ENCODE data around the gene APBB2. TPM values are rescaled to one million over a fixed set of nuclear protein-coding genes. Genes with fewer than 3 reads are reported as not detected.

Gene APBB2
- total and polyA plus RNA-seq, 2 of the 8 experiments (the other 6 are each of a cell fraction or from before 2014, with no cell fraction given): 58.7 to 59.4 TPM

DNA sequence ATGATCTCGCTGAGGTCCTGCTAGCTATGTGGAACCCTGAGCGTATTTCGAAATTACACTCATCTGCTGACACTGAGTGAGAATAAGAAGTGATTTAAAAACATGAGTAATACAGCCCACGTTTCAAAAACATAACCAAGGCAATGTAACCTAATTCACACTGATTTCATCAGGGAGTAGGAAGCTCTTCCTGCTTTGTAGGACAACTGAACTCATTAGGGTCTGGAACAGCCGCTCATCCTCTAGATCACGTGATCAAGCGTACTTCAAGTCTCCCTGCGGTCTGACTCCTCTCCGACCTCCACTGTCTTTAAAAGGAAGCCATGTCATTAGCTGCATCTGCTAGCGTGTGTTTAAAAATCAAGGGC is 326.6 kb downstream of the APBB2 start (continued):
- TF ChIP-seq, protein P1, sequence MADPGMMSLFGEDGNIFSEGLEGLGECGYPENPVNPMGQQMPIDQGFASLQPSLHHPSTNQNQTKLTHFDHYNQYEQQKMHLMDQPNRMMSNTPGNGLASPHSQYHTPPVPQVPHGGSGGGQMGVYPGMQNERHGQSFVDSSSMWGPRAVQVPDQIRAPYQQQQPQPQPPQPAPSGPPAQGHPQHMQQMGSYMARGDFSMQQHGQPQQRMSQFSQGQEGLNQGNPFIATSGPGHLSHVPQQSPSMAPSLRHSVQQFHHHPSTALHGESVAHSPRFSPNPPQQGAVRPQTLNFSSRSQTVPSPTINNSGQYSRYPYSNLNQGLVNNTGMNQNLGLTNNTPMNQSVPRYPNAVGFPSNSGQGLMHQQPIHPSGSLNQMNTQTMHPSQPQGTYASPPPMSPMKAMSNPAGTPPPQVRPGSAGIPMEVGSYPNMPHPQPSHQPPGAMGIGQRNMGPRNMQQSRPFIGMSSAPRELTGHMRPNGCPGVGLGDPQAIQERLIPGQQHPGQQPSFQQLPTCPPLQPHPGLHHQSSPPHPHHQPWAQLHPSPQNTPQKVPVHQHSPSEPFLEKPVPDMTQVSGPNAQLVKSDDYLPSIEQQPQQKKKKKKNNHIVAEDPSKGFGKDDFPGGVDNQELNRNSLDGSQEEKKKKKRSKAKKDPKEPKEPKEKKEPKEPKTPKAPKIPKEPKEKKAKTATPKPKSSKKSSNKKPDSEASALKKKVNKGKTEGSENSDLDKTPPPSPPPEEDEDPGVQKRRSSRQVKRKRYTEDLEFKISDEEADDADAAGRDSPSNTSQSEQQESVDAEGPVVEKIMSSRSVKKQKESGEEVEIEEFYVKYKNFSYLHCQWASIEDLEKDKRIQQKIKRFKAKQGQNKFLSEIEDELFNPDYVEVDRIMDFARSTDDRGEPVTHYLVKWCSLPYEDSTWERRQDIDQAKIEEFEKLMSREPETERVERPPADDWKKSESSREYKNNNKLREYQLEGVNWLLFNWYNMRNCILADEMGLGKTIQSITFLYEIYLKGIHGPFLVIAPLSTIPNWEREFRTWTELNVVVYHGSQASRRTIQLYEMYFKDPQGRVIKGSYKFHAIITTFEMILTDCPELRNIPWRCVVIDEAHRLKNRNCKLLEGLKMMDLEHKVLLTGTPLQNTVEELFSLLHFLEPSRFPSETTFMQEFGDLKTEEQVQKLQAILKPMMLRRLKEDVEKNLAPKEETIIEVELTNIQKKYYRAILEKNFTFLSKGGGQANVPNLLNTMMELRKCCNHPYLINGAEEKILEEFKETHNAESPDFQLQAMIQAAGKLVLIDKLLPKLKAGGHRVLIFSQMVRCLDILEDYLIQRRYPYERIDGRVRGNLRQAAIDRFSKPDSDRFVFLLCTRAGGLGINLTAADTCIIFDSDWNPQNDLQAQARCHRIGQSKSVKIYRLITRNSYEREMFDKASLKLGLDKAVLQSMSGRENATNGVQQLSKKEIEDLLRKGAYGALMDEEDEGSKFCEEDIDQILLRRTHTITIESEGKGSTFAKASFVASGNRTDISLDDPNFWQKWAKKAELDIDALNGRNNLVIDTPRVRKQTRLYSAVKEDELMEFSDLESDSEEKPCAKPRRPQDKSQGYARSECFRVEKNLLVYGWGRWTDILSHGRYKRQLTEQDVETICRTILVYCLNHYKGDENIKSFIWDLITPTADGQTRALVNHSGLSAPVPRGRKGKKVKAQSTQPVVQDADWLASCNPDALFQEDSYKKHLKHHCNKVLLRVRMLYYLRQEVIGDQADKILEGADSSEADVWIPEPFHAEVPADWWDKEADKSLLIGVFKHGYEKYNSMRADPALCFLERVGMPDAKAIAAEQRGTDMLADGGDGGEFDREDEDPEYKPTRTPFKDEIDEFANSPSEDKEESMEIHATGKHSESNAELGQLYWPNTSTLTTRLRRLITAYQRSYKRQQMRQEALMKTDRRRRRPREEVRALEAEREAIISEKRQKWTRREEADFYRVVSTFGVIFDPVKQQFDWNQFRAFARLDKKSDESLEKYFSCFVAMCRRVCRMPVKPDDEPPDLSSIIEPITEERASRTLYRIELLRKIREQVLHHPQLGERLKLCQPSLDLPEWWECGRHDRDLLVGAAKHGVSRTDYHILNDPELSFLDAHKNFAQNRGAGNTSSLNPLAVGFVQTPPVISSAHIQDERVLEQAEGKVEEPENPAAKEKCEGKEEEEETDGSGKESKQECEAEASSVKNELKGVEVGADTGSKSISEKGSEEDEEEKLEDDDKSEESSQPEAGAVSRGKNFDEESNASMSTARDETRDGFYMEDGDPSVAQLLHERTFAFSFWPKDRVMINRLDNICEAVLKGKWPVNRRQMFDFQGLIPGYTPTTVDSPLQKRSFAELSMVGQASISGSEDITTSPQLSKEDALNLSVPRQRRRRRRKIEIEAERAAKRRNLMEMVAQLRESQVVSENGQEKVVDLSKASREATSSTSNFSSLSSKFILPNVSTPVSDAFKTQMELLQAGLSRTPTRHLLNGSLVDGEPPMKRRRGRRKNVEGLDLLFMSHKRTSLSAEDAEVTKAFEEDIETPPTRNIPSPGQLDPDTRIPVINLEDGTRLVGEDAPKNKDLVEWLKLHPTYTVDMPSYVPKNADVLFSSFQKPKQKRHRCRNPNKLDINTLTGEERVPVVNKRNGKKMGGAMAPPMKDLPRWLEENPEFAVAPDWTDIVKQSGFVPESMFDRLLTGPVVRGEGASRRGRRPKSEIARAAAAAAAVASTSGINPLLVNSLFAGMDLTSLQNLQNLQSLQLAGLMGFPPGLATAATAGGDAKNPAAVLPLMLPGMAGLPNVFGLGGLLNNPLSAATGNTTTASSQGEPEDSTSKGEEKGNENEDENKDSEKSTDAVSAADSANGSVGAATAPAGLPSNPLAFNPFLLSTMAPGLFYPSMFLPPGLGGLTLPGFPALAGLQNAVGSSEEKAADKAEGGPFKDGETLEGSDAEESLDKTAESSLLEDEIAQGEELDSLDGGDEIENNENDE (IDR thresholded peaks at IDR 0.05; ENCODE audit: insufficient replicate concordance, low read length): no peak
- TF ChIP-seq, protein P2, sequence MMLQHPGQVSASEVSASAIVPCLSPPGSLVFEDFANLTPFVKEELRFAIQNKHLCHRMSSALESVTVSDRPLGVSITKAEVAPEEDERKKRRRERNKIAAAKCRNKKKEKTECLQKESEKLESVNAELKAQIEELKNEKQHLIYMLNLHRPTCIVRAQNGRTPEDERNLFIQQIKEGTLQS (IDR thresholded peaks at IDR 0.05; ENCODE audit: insufficient read depth, low read depth, low read length): no peak
- TF ChIP-seq EP300 (IDR thresholded peaks at IDR 0.05; ENCODE audit: borderline replicate concordance in 1 of 2, low read depth in 2 of 2, low read length in 2 of 2): no peak
- TF ChIP-seq KDM5A (IDR thresholded peaks at IDR 0.05; ENCODE audit: low read length): no peak
- TF ChIP-seq ZNF274 (IDR thresholded peaks at IDR 0.05; ENCODE audit: borderline replicate concordance, extremely low read depth, low read length): no peak

All from H1 (cell line).